ENCODE measurements around the gene XKR3.
"Not testable (repeated sequence)": the region's sequence is repeated elsewhere in the genome, so short reads cannot be mapped to it uniquely, and the experiment has no call there.

The XKR3 gene

DNA sequence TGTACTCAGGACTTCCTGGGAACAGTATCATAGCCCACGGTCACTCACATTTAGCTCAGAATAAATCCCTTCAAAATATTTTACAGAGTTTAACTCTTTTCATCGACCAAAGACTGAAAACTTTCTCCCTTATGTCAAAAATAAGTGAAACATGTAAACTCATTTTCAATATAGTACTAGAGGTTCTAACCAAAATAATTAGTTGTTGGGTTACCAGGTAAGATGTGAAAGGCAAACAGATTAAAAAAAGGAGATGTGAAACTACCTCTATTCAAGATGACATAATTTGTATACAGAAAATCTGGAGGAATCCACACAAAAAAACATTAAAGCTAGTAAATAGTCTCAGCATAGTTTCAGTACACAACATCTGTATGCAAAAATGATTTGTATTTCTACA, 20.3 kb downstream of the XKR3 start:
- DNase-seq (ENCODE audit: low read depth): no peak

DNA sequence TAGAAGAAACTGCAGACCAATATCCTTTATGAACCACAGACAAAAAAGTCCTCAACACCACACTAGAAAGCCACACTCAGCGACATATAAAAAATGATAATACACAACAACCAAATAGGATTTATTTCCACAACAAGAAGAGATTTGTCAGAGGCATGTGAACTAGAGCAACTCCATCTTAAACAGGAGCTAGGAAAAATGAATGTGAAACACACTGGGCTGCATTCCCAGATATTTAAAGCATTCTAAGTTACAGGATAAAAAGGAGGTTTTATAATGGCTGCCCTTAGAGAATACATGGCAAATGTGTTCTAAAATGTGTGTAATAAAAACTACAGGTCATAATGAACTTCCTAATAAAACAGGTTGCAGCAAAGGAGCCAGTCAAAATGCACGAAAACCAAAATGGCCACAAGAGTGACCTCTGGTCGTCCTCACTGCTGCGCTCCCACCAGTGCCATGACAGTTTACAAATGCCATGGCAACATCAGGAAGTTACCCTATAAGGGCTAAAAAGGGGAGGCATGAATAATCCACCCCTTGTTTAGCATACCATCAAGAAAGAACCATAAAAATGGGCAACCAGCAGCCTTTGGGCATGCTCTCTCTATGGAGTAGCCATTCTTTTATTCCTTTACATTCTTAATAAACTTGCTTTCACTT, 21.8 kb downstream of the XKR3 start:
- no peak for DNase-seq (ENCODE audit: low read depth)

DNA sequence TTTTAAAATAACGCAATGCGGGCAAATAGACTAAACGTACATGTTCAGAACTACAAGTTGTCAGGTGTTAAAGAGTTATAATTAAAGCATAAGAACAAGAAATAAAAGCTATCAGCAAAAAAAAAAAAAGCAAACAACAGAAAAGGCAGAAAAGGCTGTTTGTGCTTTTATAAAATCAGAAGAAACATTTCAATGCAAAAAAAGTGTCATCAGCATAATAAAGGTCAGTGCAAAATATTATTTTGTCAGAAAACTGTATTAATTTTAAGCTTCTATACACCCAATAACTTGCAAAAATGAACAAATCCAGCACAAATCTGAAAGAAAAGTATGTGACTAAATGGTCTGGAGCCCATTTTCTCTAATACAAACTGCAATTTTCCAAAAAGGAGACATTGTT, 23.6 kb downstream of the XKR3 start:
- no peak for DNase-seq (ENCODE audit: low read depth)

DNA sequence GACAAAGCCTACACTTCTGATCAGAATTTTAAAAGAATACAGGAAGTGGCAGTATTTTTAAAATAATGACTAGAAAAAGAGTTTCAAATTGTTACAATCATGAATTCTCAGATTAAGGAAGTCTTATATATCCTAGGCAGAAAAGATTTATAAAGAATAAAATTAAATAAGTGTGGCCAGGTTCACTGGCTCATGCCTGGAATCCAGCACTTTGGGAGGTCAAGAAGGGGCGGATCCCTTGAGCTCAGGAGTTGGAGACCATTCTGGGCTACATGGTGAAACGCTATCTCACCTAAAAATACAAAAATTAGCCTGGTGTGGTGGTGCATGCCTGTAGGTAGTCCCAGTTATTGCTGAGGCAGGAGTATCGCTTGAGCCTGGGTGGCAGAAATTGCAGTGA, 24.1 kb downstream of the XKR3 start:
- no peak for DNase-seq (ENCODE audit: low read depth)

DNA sequence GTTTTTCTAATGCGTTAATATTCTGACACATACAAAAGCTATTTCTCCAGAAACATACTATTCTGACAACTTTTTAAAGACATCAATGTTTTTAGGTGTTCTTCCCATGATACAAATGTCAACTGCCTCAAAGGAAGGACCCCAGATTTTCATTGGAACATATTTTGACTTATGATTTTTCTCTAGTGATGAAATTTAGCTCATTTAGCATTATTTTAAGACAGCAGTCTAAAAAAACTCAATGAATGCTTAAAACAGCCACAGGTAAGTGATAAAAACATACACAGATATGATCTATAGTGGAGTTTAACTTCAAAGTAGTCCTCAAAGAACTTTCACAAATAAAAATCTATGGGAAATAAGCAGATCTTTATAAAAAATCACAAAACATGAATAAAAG, 24.9 kb downstream of the XKR3 start:
- DNase-seq (ENCODE audit: low read depth): no peak

DNA sequence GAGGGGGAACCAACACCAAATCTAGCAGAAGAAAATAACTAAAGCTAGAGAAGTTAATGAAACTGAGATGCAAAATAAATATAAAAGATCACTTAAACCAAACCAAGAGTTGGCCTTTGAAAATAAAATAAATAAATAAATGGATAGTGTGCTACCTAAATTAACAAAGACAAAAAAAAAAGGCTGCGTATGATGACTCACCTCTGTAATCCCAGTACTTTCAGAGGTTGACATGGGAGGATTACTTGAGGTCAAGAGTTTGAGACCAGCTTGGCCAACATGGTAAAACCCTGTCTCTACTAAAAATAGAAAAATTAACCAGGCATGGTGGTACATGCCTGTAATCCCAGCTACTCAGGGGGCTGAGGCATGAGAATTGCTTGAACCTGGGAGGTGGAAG, 29.7 kb downstream of the XKR3 start:
- not testable (repeated sequence) for DNase-seq (ENCODE audit: low read depth)

DNA sequence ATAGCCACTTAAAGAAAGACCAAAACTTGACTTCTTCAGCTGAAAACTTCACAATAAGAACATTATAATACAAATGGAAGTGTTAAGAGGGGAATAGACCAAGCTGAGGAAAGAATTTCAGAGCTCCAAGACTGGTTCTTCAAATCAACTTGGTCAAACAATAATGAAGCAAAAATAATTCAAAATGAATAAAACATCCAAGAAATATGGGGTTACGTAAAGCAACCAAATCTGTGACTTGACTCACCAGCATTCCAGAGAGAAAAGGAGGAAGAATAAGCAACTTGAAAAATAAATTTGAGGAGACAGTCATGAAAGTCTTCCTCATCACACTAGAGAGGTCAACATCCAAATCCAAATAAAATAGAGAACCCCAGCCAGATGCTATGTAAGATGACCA, 31.4 kb downstream of the XKR3 start:
- no peak for DNase-seq (ENCODE audit: low read depth)

DNA sequence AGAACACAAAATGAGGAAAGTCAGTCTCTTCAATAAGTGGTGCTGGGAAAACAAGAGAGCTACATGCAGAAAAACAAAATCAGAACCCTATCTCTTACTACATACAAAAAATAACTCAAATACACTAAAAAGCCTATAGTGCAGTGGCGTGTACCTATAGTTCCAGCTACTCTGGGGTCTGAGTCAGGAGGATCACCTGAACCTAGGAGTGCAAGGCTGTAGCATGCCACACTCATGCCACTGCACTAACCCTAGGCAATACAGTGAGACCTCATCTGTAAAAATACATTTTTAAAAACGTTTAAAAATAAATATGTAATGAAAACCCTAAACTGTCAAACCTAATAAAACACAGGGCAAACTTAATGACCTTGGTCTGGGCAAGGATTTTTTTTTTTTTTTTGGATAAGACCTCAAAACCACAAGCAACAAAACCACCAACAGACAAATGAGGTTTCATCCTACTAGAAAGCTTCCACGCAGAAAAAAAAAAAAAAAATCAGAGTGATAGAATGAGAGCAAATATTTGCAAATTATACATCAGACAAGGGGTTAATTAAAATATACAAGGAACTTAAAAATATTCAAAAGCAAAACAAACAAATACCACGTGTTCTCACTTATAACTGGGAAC, 35.2 kb downstream of the XKR3 start:
- DNase-seq (ENCODE audit: low read depth): no peak

DNA sequence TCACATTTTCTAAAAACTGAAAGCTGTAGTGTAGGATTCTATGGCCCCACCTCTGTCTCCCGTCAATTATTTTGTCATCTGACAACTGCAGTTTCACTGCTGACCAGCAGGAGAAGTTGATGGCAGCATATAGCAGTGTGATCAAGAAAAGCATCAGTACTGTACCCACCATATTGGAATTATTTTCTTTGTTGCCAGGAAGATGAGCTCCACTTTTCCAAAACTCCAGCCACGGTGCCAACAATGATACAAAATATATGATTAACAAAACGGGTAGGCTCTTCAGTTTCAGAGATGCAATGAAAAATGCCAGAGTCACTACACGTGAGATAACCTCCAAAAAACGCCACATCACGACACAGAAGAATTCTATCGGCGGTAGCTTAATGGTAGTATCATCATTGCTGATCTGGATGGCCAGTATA, 41.3 kb downstream of the XKR3 start:
- DNase-seq (ENCODE audit: low read depth): no peak

DNA sequence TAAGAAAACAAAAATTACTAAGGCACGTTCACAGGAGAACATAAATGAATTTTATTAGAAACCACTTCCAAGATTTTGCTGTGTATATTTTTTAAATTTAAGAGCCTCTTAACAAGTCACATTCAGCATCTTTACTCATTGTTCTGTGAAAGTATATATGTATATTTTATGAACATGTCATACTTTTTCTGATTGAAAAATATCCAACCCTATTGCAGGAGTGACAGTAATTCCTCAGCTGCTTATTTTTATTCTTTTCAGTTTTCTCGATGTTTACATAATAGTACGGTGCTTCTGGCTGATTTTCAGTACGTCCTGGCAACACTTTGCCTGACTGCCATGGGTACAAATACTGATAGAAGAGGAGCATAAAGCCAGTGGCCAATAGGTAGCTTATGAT, 41.8 kb downstream of the XKR3 start:
- no peak for DNase-seq (ENCODE audit: low read depth)

DNA sequence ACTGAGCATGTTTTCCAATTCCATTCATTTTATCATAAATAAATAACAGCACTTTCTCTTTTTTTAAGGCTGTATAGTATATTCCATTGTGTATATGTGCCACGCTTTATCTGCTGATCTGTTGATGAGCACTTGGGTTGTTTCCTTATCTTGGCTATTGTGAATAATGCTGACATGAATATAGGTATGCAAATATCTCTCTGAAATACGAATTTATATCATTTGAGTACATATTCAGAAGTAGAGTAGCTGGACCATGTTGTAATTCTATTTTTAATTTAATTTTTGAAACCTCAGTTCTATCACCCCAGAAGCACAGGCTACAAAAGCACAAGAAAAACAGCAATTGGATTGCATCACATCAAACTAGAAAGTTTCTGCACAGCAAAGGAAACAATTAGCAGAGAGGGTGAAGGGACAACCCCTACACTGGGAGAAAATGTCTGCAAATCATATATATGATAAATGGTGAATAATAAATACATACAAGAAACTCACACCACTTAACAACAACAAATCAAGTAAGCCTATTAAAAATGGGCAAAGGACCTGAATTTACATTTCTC, 43.4 kb downstream of the XKR3 start:
- DNase-seq (ENCODE audit: low read depth): no peak

DNA sequence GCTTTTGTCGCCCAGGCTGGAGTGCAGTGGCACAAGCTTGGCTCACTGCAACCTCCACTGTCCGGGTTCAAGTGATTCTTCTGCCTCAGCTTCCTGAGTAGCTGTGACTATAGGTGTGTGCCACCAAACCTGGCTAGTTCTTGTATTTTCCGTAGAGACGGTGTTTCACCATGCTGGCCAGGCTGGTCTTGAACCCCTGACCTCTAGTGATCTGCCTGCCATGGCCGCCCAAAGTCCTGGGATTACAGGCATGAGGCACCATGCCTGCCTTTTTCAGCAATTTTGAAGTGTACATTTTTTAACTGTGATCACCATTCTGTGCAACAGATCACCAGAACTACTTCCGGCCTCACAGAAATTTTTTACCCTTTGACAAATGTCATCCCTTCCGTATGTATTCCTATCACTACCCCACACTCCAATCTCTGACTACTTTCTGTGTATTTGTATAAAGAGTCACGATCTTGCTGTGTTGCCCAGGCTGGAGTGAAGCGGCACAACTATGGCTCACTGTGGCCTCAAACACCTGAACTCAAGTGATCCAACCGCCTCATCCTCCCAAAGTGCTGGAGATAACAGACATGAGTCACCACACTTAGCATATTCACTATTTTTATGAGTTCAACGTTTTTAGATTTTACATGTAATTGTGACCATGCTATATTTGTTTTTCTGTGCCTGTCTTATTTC, 44.0 kb downstream of the XKR3 start:
- DNase-seq (ENCODE audit: low read depth): no peak

DNA sequence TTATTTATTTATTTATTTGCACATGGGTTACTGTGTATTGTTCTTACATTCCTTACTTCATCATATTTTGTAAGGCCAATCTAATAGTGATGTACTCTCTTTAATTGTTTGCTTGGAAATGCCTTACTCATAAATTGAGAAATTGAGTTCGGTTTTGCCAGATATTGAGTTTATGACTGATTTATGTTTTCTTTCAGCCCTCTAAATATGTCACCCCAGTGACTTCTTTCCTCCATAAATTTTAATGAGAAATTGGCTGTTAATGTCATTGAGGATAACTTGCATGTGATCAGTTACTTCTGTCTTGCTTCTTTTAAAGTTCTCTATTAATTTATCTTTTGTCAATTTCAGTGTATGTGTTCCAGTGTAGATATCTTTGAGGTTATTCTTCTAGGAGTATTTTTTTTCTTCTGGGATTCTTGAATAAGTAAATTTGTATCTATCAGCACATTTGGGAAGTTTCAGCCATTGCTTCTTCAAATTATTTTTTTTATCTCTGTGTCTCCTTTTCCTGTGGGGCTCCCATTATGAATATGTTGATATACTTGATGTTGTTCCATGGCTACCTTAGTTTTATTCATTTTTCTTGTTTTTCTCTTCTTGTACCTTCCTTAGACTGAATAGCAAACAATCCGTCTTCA, 47.8 kb downstream of the XKR3 start:
- DNase-seq (ENCODE audit: low read depth): no peak

DNA sequence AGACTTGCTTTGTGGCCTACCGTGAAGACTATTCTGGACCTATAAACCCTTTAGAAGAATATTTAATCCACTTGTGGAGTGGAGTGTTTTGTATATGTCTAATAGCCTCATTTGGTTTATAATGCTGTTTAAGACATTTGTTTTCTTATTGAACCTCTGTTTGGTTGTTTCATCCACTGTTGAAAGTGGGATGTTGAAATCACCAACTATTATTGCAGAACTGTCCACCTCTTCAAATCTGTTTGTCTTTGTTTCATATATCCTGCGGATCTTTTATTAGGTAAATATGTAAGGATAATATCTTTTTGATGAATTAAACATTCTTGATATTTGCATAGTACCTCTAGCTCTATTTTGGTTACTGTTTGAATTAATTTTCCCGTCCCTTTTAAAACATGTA, 49.1 kb downstream of the XKR3 start:
- no peak for DNase-seq (ENCODE audit: low read depth)

DNA sequence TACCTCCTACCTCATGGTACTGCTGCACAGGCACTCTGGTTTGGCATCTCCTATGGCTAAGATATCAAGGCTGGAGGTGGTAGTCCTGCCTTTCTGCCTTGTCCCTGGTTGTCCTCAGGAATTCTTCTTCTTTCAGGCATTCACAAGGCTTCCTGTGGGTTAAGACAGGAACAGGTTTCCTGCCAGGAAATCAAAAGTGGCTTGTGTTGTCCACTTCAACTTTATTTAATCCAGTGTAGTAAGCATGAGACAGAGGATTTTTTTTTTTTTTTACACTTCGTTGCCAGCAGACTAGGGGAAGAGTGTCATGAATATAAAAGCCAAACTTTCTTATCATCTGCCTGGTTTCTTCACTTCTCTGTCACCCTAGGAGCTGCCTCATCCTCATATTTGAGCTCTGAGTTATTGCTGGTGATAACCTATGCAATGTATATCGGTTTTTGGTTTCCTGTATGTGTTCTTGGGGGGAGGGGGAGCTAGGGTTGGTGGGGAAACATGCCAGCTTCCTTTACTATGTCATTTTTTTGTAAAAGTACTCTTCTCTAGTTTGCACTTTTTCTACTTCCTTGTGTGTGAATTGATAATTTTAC, 50.2 kb downstream of the XKR3 start:
- DNase-seq (ENCODE audit: low read depth): no peak

DNA sequence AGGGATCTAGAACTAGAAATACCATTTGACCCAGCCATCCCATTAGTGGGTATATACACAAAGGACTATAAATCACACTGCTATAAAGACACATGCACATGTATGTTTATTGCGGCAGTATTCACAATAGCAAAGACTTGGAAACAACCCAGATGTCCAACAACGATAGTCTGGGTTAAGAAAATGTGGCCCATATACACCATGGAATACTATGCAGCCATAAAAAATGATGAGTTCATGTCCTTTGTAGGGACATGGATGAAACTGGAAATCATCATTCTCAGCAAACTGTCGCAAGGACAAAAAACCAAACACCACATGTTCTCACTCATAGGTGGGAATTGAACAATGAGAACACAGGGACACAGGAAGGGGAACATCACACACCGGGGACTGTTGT, 53.6 kb downstream of the XKR3 start:
- DNase-seq (ENCODE audit: low read depth): not testable (repeated sequence)

DNA sequence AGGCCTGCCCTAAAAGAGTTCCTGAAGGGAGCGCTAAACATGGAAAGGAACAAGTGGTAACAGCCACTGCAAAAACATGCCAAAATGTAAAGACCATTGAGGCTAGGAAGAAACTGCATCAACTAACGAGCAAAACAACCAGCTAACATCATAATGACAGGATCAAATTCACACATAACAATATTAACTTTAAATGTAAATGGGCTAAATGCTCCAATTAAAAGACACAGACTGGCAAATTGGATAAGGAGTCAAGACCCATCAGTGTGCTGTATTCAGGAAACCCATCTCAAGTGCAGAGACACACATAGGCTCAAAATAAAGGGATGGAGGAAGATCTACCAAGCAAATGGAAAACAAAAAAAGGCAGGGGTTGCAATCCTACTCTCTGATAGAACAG, 57.3 kb downstream of the XKR3 start:
- not testable (repeated sequence) for DNase-seq (ENCODE audit: low read depth)

DNA sequence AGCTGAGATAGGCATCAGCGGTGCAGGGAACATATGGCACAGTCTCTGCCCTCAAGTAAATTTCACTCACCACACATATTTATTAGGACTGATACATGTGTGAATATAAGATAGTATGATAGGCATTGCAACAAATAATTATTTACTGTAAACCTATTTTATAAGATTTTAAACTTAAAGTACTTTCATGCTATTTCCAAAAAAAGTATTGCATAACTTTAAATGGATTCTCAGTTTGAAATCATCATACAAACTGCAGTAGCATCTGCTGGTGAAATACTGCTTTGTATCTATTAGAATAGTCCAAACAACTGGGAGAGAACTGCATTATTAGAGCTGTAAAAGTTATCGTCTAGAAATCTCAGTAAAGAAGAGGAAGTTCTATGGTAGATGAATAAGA, 63.0 kb downstream of the XKR3 start:
- DNase-seq (ENCODE audit: low read depth): not testable (repeated sequence)

DNA sequence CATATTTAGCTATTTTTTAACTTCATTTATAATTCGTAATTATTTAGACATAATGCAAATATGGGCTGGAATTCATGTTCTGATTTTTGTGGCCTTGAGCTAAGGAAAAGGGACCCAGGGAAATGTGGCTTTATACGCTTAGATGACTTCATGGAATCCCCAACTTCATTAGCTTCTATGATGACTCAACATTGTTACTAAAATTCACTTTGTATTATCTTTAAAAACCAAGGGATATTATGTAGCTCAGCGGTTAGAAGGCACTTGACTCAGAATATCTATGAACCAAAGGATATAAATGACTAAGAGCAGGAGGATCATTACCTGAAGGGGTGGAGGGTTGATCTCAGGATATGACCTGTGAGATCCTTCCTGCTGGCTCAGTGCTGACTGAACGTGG, 64.8 kb downstream of the XKR3 start:
- not testable (repeated sequence) for DNase-seq (ENCODE audit: low read depth)

DNA sequence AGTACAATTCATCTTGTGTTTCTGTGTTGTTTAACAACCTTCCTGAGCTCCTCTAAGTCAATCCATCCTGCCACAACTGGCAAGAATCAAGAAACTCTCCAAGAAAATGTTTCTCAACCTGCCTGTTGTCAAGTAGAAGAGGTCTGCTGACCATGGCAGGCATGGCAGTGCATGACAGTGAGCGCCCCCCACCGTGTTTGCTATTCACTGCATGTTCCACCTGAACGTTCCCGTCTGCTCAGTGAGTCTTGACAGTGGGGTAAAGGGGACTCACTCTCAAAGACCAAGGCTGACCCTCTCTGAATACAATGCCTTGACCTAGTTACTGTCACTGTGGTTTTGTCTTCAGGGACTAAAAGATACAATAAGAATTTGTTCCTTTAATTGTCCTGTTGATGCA, 75.9 kb downstream of the XKR3 start:
- not testable (repeated sequence) for DNase-seq (ENCODE audit: low read depth)

DNA sequence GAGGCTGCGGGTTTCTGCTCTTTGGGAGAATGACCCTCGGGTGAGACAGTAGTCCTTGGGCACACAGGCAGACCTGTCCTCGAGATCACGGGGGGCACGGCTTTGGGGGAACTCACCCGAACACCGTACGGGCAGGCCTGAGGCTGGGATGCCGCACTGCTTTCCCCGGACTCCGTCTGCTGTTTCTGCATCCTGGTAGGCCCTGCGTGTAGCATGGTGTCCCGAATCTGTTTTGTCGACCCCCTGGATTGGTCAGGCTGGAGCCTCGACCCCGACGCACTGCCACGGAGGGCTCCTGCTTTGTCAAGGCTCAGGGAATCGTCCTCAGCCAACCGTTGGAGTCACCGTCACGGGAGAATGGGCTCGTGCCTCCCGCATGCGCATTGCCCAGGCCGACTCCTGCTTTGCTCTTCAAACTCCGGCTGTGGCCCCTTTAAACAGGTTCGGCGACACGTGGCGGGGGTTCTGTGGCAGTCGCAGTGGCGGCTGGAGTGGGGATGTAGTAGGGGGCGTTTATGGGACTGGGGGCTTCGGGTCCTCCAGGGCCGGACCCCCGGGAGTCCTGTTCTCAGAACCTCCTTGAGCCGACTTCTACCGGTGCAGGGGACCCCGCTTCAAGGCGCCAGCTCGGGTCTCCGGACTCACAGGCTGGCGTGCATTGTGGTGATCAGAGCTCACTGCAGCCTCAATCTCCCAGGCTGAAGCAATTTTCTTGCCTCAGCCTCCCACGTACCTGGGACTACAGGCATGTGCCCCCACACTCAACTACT, 76.9 kb downstream of the XKR3 start:
- not testable (repeated sequence) for DNase-seq (ENCODE audit: low read depth)
